Measurements from ENCODE around the gene CAV2. TPM values are rescaled to one million over a fixed set of nuclear protein-coding genes. Genes with fewer than 3 reads are reported as not detected.

CAV2 gene
- total RNA-seq, 1 experiment from 2014 or later, result 109 TPM

- no peak for DNase-seq (ENCODE audit: extremely low read depth, low read depth)
Measured at GRCh38 chr7:116522247-116522646, 22.7 kb downstream of the CAV2 start.

- no peak for DNase-seq (ENCODE audit: extremely low read depth, low read depth)
Measured at GRCh38 chr7:116524221-116524608, 24.7 kb downstream of the CAV2 start.

- peak; percentile 94 for DNase-seq (ENCODE audit: extremely low read depth, low read depth)
Measured at GRCh38 chr7:116524609-116525297, 25.2 kb downstream of the CAV2 start, which contains the start of gene CAV1. TSS of gene CAV1 (plus strand) at chr7:116525036. CDS start at chr7:116525063, 27 bp downstream.

GRCh38 chr7:116525298-116525912 is 25.9 kb downstream of the CAV2 start:
- no peak for DNase-seq (ENCODE audit: extremely low read depth, low read depth)

GRCh38 chr7:116525913-116526861 is 26.6 kb downstream of the CAV2 start:
- peak; percentile 71 for DNase-seq (ENCODE audit: extremely low read depth, low read depth)

- no peak for DNase-seq (ENCODE audit: extremely low read depth, low read depth)
Measured at GRCh38 chr7:116526897-116527296, 27.4 kb downstream of the CAV2 start.

- no peak for DNase-seq (ENCODE audit: extremely low read depth, low read depth)
Measured at GRCh38 chr7:116527521-116527920, 28.0 kb downstream of the CAV2 start.

- peak; percentile 57 for DNase-seq (ENCODE audit: extremely low read depth, low read depth)
Measured at GRCh38 chr7:116528008-116528789, 28.7 kb downstream of the CAV2 start.

- no peak for DNase-seq (ENCODE audit: extremely low read depth, low read depth)
Measured at GRCh38 chr7:116529250-116529649, 29.7 kb downstream of the CAV2 start.

- no peak for DNase-seq (ENCODE audit: extremely low read depth, low read depth)
Measured at GRCh38 chr7:116530107-116530820, 30.7 kb downstream of the CAV2 start.

GRCh38 chr7:116532102-116532688 is 32.7 kb downstream of the CAV2 start:
- no peak for DNase-seq (ENCODE audit: extremely low read depth, low read depth)

- DNase-seq (ENCODE audit: extremely low read depth, low read depth), result no peak
Measured at GRCh38 chr7:116534790-116535189, 35.3 kb downstream of the CAV2 start.

- no peak for DNase-seq (ENCODE audit: extremely low read depth, low read depth)
Measured at GRCh38 chr7:116535416-116535815, 35.9 kb downstream of the CAV2 start.

- DNase-seq (ENCODE audit: extremely low read depth, low read depth), result no peak
Measured at GRCh38 chr7:116538138-116538537, 38.6 kb downstream of the CAV2 start.

- no peak for DNase-seq (ENCODE audit: extremely low read depth, low read depth)
Measured at GRCh38 chr7:116539879-116540278, 40.3 kb downstream of the CAV2 start.

- DNase-seq (ENCODE audit: extremely low read depth, low read depth), result no peak
Measured at GRCh38 chr7:116540743-116541142, 41.2 kb downstream of the CAV2 start.

GRCh38 chr7:116541951-116542350 is 42.4 kb downstream of the CAV2 start:
- DNase-seq (ENCODE audit: extremely low read depth, low read depth), result no peak

- peak; percentile 63 for DNase-seq (ENCODE audit: extremely low read depth, low read depth)
Measured at GRCh38 chr7:116542618-116543017, 43.1 kb downstream of the CAV2 start.

GRCh38 chr7:116543664-116544063 is 44.1 kb downstream of the CAV2 start:
- DNase-seq (ENCODE audit: extremely low read depth, low read depth), result no peak

All from NCI-H460 (cell line).